HG03521 (cell line): ENCODE data around the gene CYP2C19.
"Not testable (repeated sequence)": the region's sequence is repeated elsewhere in the genome, so short reads cannot be mapped to it uniquely, and the experiment has no call there.

Experiments used
- ATAC-seq: cut with Tn5 transposase; IDR thresholded peaks from one replicate; pipeline ENCODE4 v1.9.1; 2021; ENCODE audit warnings: mild to moderate bottlenecking, moderate library complexity; ENCODE audit not compliant: unreplicated experiment

Gene CYP2C19

GRCh38 chr10:94762393-94762792 is at the start of gene CYP2C19:
Gene CYP2C19 (plus strand): TSS chr10:94762681. CDS start chr10:94762706, 25 bp downstream.
- no peak for ATAC-seq

- no peak for ATAC-seq
Observed at GRCh38 chr10:94725871-94726270, 36.6 kb upstream of the CYP2C19 start.

DNA sequence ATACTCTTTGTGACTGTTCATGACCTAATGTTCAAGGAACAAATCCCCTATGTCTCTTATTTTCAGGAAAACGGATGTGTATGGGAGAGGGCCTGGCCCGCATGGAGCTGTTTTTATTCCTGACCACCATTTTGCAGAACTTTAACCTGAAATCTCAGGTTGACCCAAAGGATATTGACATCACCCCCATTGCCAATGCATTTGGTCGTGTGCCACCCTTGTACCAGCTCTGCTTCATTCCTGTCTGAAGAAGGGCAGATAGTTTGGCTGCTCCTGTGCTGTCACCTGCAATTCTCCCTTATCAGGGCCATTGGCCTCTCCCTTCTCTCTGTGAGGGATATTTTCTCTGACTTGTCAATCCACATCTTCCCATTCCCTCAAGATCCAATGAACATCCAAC is 27.3 kb upstream of the CYP2C19 start:
- no peak for ATAC-seq

DNA sequence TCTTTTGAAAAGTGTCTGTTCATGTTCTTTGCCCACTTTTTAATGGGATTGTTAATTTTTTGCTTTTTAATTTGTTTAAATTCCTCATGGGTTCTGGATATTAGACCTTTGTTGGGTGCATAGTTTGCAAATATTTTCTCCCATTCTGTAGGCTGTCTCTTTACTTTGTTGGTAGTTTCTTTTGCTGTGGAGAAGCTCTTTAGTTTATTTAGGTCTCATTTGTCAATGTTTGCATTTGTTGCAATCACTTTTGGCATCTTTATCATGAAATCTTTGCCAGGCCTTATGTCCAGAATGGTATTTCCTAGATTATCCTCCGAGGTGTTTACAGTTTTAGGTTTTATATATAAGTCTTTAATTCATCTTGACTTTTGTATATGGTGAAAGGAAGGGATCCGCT is 23.9 kb upstream of the CYP2C19 start:
- no peak for ATAC-seq

DNA sequence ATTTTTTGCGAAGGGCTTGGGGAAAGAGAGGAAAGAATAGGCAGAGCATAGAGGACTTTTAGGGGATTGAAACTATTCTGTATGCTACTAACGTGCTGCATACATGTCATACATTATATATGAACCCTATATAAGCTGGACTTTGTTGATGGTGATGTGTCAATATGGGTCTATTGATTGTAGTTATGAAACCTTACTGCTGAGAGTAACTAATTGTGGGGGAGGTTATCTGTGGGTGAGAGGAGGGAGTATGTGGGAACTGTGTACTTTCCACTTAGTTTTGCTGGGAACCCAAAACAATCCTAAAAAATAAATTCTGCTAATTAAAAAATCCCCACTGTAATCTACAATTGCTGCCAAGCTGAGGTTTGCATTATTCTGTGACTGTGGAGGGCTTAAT is 15.3 kb upstream of the CYP2C19 start:
- no peak for ATAC-seq

DNA sequence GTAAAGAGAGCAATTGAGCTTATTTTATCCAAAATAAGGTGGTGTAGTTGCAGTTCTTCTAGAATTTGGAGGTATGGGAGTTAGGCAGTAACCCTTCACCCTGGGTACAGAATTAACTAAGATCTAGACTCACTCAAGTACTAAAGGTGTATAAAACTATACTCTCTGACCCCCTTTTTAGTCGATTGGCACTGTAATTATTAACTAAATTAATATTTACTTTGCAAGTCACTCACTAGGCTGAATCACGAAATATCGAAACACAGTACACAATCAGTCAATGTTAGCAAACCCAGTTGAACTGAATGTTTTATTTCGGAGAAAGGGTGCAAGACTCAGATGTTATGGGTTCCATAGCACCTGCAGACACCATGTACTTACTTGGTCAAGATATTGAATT is 14.6 kb upstream of the CYP2C19 start:
- ATAC-seq: no peak

- ATAC-seq: no peak
Observed at GRCh38 chr10:94757916-94758315, 4.6 kb upstream of the CYP2C19 start.

DNA sequence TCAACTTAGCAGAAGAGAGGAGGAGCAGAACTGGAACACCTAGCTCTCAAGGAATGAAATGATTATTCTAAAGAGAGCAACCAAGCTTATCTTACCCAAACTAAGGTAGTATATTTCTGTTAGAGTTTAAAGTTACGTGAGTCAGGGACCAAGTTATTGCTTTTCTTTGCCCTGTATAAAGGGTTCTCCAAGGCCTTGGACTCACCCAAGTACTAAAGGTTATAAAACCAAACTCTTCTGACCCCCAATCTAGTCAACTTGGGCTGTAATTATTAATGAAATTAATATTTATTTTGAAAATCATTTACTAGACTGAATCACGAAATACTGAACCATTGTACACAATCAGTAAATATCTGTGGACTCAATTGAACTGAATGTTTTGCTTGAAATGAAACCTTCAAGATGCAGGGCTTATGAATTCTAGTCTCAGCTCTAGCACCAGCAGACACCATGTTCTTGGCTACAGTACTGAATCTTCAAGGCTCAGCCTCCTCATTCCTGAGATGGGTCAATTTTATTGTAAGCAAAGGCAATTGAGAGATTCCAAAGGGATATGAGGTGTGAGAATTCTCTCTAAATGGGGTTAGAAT is 1.8 kb upstream of the CYP2C19 start:
- no peak for ATAC-seq

GRCh38 chr10:94775425-94775824 is 12.9 kb downstream of the CYP2C19 start:
- not testable (repeated sequence) for ATAC-seq

DNA sequence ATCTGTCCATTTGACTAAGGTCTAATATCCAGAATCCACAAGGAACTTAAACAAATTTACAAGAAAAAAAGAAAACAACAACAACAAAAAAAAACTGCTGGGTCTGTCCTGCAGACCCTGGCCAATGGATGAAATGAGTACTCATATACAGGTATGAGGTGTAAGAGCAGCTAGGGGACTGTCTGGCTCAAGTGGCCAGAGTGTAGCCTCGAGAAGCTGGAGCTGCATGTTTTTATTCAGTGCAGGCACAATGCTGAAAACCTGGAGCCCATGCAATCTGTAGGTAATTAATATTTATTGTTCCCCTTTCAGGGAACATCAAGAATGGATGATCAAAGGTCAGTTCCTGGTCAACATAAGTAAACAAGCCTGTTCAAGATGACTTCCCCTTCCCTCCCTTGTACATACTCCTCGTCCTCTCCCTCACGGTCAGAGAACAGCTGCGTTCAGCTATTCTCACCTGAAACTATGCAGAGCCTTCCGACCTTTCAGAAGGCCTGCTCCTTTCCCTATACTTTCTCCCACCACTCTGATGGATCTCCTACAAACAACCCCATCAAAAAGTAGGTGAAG is 15.5 kb downstream of the CYP2C19 start:
- ATAC-seq: no peak

DNA sequence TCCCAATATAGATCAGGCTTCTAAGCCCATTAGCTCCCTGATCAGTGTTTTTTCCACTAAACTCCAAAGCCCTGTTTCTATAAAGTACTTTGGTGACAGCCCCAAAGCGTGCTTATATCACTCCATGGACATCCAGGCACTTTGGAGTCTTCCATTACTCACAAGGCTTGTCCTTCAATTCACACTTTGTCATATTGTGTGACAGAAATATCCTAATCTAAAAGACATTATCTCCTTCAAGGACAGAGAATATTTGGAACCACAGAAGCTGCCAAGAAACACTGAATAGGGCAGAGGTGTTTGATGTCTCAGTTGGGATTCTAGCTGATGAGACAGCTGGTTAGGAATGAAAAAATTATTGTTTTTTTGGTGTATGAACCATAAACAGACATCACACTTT is 18.4 kb downstream of the CYP2C19 start:
- no peak for ATAC-seq

- no peak for ATAC-seq
Observed at GRCh38 chr10:94784256-94784655, 21.8 kb downstream of the CYP2C19 start.

DNA sequence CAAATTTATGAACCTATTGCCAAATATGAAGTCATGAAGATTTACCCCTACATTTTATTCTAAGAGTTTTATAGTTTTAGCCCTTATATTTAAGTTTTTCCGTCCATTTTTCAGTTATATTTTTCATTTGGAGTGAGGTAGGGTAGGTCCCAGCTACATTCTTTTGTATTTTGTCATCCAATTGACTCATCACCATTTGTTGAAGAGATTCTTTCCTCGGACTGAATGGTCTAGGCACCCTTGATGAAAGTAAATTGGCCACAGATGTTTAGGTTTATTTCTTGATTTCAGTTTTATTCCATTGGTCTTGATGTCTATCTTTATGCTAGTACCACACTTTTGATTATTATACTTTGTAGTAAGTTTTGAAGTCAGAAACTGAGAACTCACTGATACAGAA is 22.7 kb downstream of the CYP2C19 start:
- no peak for ATAC-seq

DNA sequence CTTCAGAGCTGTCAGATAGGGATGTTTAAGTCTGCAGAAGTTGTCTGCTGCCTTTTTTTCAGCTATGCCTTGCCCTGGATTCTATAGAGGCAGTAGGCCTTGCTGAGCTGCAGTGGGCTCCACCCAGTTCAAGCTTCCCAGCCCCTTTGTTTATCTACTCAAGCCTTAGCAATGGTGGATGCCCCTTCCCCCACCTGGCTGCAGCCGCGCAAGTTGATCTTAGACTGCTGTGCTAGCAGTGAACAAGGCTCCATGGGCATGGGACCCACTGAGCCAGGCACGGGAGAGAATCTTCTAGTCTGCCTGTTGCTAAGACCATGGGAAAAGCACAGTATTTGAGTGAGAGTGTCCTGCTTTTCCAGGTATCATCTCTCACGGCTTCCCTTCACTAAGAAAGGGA is 38.1 kb downstream of the CYP2C19 start:
- not testable (repeated sequence) for ATAC-seq

DNA sequence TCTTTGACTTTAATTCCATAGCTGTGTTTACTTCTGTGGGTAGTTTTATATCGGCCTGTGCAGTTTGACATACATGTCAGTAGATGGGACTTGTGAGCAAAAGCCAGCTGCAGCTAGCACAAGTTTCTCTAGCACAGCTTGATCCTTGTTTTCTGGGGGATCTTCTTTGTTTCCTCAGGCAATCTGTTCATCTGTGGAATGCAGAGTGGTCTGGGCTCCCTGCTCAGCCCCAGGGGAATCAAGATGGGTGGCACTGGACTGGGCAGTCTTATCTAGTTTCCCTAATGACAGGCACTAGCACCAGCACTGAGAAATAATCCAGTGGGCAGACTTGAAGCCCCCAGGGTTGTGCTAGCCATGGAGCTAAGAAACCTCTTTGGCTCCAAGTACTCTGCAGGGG is 40.8 kb downstream of the CYP2C19 start:
- no peak for ATAC-seq

DNA sequence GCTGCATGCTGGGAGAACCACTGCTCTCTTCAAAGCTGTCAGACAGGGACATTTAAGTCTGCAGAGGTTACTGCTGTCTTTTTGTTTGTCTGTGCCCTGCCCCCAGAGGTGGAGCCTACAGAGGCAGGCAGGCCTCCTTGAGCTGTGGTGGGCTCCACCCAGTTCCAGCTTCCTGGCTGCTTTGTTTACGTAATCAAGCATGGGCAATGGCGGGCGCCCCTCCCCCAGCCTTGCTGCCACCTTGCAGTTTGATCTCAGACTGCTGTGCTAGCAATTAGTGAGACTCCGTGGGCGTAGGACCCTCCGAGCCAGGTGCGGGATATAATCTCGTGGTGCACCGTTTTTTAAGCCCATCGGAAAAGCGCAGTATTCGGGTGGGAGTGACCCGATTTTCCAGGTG is 67.5 kb downstream of the CYP2C19 start:
- not testable (repeated sequence) for ATAC-seq

- no peak for ATAC-seq
Observed at GRCh38 chr10:94846204-94846603, 83.7 kb downstream of the CYP2C19 start.

DNA sequence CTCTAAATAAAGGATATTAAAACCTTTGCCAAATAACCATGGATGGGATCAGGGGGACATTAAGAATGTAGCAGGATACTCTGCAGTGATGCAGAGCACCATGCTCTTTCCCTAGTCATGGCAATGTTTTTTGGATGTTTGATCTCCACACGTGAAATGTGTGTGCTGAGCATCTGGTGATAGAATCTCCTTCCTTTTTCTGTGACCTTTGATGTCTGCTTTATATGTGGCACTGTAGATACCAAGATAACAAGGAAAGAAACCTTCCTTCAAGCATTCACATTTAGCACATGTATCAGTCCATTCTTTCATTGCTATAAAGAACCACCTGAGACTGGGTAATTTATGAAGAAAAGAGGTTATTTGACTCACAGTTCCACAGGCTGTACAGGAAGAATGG is 88.3 kb downstream of the CYP2C19 start:
- no peak for ATAC-seq

- no peak for ATAC-seq
Observed at GRCh38 chr10:94851263-94851662, 88.8 kb downstream of the CYP2C19 start.

GRCh38 chr10:94852438-94852837 is 90.0 kb downstream of the CYP2C19 start:
- no peak for ATAC-seq

DNA sequence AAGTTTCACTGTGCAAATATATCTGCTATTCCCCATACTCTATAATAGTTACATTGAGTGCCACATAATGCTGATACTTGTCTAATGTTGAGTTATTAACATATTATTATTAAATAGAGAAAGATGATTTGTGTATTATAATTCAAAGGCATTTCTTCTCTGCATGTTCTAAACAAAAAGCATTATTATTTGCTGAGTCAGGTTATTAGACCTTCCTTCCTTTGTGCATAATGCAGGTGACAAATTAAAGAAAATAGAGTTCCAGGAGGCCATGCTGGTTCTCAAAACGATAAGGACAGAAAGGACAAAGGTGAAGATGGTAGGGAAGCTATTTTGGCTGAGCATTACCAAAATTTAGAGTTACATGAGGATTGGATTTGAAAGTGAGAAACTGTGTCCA is 90.6 kb downstream of the CYP2C19 start:
- ATAC-seq: no peak

- ATAC-seq: no peak
Observed at GRCh38 chr10:94858005-94858404, 95.5 kb downstream of the CYP2C19 start.

DNA sequence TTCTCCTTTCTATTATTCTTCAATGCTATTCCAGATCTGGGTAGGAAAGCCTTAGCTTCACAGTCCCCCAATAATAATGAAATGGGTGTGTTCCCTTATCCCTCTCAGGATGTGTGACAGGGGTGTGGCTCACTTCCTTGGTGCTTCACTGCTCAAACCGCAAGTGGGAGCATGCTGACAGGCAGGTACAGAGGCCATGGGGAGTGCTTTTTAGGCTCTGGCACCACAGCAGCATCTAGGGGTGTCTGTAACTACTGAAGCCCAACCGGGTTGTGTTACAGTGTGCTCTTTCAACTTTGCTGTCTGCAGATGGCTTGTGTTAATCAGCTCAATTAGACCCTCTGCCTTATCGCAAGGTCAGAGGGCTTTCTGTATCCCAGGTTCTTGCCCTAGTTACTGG is 96.6 kb downstream of the CYP2C19 start:
- ATAC-seq: no peak
